SJSA1 (cell line): ENCODE measurements around the gene SDCBP2. TPM values are rescaled to one million over a fixed set of nuclear protein-coding genes. Genes with fewer than 3 reads are reported as not detected.

Experiments used
- DNase-seq, 2 experiments: peaks; one replicate each; pipeline ENCODE4 v3.0.0-alpha.2; 2015 to 2020; ENCODE audit warnings: low spot score in 2 of 2, low read depth in 1 of 2
- H3K27ac ChIP-seq: fragments of 250-450 bp; sonication (Bioruptor Pico); 2 replicates; pipeline ENCODE4 v1.5.1; 2020; ENCODE audit warnings: mild to moderate bottlenecking, moderate library complexity
- H3K27me3 ChIP-seq: fragments of 250-450 bp; sonication (Bioruptor Pico); replicated peaks from 2 replicates; pipeline ENCODE4 v1.5.1; 2020; ENCODE audit warnings: mild to moderate bottlenecking, moderate library complexity
- H3K36me3 ChIP-seq: fragments of 250-450 bp; sonication (Bioruptor Pico); 2 replicates; pipeline ENCODE4 v1.5.1; 2020; ENCODE audit warnings: mild to moderate bottlenecking
- H3K4me1 ChIP-seq: fragments of 250-450 bp; sonication (Bioruptor Pico); replicated peaks from 2 replicates; pipeline ENCODE4 v1.6.1; 2021; ENCODE audit warnings: mild to moderate bottlenecking
- H3K4me3 ChIP-seq: fragments of 250-450 bp; sonication (Bioruptor Pico); 2 replicates; pipeline ENCODE4 v1.5.1; 2020; ENCODE audit warnings: mild to moderate bottlenecking
- H3K9me3 ChIP-seq: fragments of 250-450 bp; sonication (Bioruptor Pico); replicated peaks from 2 replicates; pipeline ENCODE4 v1.5.1; 2020; ENCODE audit warnings: mild to moderate bottlenecking
- total RNA-seq: library from RNA; depleted of rRNA; stranded (reverse); fragments of >200 nt; shearing (Covaris generic); gene quantifications from 2 replicates; pipeline ENCODE4 v1.2.3, GENCODE V29; 2014

Gene SDCBP2
- total RNA-seq, 1 experiment from 2014 or later = 1.2 TPM

- H3K4me3 ChIP-seq = no peak overlapping the region
- no peak overlapping the region for H3K27ac ChIP-seq
- H3K27me3 ChIP-seq = no peaks in the 10 kb centered on the region
- no peaks in the 10 kb centered on the region for H3K9me3 ChIP-seq
- no peak for DNase-seq
- peaks cover 6% of the 10 kb centered on the region; the same call in 1 of the 2 replicates for H3K36me3 ChIP-seq
- H3K4me1 ChIP-seq = no peaks in the 10 kb centered on the region
These were observed 20.8 kb downstream of the SDCBP2 start for GRCh38 chr20:1308067-1308701.

DNA sequence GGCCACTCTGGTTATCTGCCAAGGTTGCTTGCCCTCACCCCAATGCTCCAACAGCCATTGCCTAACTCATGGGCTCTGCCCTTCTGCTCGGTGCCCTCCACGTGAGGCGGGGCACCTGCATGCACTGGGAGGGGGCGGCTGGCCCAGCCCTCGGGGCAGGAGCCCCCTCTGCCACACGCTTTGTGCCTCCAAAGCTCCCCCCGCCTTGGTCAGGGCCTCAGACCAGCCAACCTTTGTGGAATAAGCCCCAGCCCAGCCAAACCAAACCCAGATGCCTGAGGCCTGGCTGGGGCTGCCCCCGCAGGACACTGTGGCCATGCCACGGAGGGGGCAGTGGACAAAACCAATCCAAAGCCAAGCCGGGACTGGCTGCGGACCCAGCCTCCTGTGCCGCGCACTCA, 21.4 kb downstream of the SDCBP2 start:
- Histone ChIP-seq H3K4me3 (no peak overlapping the region), H3K27ac (no peak overlapping the region), H3K9me3 (no peaks in the 10 kb centered on the region), H3K36me3 (peaks cover 6% of the 10 kb centered on the region; the same call in 1 of the 2 replicates), H3K4me1 (no peaks in the 10 kb centered on the region), H3K27me3 (no peaks in the 10 kb centered on the region)
- no peak for DNase-seq

DNA sequence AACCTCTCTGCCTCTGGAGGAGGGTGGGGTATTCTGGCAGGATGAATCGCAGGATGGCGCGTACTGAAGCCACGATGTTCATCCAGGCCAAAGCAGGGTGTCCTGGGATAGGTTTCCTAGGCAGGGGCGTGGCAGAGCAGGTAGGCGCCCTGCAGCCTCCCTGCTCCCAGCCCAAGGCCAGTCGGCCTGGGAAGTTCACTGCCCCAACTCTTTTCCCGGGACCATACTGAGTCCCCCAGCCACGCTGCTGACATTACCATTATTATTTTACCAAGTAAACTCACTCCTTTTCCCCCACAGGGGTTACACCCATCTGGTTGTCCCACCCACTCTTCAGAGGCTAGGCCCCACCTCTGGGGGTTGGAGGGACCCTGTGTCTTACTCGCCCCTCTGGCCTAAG, 21.8 kb downstream of the SDCBP2 start:
- H3K9me3 ChIP-seq = no peaks in the 10 kb centered on the region
- H3K27me3 ChIP-seq = no peaks in the 10 kb centered on the region
- DNase-seq = no peak
- H3K4me1 ChIP-seq = no peaks in the 10 kb centered on the region
- no peak overlapping the region for H3K27ac ChIP-seq
- H3K36me3 ChIP-seq = peaks cover 6% of the 10 kb centered on the region; the same call in 1 of the 2 replicates
- no peak overlapping the region for H3K4me3 ChIP-seq

GRCh38 chr20:1306316-1307135, 22.4 kb downstream of the SDCBP2 start:
- Histone ChIP-seq H3K27me3 (no peaks in the 10 kb centered on the region), H3K4me3 (no peak overlapping the region), H3K36me3 (peaks cover 6% of the 10 kb centered on the region; the same call in 1 of the 2 replicates), H3K4me1 (no peaks in the 10 kb centered on the region), H3K27ac (no peak overlapping the region), H3K9me3 (no peaks in the 10 kb centered on the region)
- DNase-seq = no peak

GRCh38 chr20:1305712-1306111, 23.2 kb downstream of the SDCBP2 start:
- Histone ChIP-seq H3K4me3 (no peak overlapping the region), H3K9me3 (no peaks in the 10 kb centered on the region), H3K27me3 (no peaks in the 10 kb centered on the region)

DNA sequence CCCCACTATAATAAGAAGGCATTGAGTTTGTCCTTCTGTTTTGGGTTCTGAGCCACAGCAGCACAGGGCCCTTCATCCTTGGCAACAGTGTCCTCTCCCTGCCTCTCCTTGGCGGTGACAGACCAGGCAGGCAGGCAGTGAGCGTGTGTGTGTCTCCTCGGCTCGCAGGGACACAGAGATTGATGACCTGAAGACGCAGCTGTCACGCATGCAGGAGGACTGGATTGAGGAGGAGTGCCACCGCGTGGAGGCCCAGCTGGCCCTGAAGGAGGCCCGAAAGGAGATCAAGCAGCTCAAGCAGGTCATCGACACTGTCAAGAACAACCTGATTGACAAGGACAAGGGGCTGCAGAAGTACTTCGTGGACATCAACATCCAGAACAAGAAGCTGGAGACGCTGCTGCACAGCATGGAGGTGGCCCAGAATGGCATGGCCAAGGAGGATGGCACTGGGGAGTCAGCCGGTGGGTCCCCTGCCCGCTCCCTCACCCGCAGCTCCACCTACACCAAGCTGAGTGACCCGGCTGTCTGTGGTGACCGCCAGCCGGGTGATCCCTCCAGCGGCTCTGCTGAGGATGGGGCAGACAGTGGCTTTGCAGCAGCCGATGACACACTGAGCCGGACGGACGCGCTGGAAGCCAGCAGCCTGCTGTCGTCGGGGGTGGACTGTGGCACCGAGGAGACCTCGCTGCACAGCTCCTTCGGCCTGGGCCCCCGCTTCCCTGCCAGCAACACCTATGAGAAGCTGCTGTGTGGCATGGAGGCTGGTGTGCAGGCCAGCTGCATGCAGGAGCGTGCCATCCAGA, 24.0 kb downstream of the SDCBP2 start:
- H3K4me1 ChIP-seq = peaks cover 9% of the 10 kb centered on the region
- no peak for DNase-seq
- no peak overlapping the region for H3K27ac ChIP-seq
- no peaks in the 10 kb centered on the region for H3K27me3 ChIP-seq
- no peaks in the 10 kb centered on the region for H3K9me3 ChIP-seq
- no peak overlapping the region for H3K4me3 ChIP-seq
- H3K36me3 ChIP-seq = peaks cover 6% of the 10 kb centered on the region; the same call in 1 of the 2 replicates

More at GRCh38 chr20:1305712-1306111, 23.2 kb downstream of the SDCBP2 start:
- DNase-seq = no peak
- peaks cover 6% of the 10 kb centered on the region; the same call in 1 of the 2 replicates for H3K36me3 ChIP-seq
- H3K4me1 ChIP-seq = peaks cover 6% of the 10 kb centered on the region
- no peak overlapping the region for H3K27ac ChIP-seq

DNA sequence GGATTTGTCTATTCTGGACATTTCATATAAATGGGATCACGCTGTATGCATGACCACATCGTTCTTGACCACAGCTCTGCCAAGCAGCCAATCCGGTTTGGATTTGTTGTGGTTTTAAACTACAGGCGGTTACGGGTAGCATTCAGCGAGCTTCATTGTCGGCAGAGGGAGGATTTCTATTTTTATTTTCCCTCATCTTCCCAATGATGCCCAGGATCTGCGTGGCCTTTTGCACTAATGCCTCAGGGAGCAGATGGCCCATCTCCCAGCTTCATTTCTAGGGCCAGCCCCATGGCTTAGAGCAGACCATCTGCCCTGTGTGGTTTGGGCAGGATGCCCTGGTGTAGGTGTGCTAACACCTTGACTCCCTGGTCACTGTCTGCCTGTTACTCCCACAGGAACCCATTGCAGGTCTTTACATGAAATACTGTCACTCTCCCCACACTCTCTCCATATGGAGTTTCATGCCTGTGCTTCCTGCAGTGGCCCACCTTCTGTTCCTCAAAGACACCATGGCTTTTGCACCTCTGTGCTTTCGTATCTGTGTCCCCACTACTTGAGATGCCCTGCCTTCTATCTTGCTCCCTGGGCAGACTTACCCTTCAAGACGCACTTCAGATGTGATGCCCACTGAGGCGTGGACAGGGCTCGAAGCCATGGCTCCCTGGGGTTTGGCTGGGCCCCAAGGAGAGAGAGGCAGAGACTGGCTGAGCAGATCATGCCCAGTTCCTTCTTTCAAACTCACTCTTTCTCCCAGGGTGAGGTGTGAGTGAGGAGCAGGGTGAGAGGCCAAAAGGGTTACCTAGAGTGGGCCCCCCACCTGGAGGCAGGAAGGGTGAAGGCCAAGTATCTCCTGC, 26.0 kb downstream of the SDCBP2 start:
- no peak for DNase-seq
- H3K9me3 ChIP-seq = no peaks in the 10 kb centered on the region
- H3K36me3 ChIP-seq = peaks cover 9% of the 10 kb centered on the region; the same call in 1 of the 2 replicates
- no peak overlapping the region for H3K27ac ChIP-seq
- H3K4me1 ChIP-seq = peaks cover 9% of the 10 kb centered on the region
- H3K4me3 ChIP-seq = no peak overlapping the region
- no peaks in the 10 kb centered on the region for H3K27me3 ChIP-seq

DNA sequence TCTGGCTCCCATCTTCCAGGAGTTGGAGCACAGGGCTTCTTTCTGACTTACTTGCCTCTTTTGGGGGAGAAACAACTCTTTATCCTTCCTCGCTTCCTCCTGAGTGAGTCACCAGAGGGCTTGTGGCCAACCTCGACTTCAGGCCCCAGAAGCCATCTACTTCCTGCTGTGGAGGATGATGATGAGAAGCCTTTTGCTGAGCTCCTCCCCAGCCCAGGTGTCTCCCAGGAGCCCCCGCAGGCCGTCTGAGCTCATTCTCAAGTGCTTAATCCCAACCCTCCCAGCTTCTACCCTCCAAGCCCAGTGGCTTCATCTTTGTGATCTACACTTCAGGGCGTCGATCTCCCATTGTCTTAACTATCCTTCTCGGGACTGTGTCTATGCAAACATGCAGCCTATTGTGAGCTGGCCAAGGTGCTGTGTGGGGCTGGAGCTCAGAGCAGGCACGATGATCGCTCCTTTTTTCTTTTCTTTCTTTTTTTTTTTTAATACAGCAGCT, 27.9 kb downstream of the SDCBP2 start:
- Histone ChIP-seq H3K4me3 (no peak overlapping the region), H3K27me3 (no peaks in the 10 kb centered on the region)

DNA sequence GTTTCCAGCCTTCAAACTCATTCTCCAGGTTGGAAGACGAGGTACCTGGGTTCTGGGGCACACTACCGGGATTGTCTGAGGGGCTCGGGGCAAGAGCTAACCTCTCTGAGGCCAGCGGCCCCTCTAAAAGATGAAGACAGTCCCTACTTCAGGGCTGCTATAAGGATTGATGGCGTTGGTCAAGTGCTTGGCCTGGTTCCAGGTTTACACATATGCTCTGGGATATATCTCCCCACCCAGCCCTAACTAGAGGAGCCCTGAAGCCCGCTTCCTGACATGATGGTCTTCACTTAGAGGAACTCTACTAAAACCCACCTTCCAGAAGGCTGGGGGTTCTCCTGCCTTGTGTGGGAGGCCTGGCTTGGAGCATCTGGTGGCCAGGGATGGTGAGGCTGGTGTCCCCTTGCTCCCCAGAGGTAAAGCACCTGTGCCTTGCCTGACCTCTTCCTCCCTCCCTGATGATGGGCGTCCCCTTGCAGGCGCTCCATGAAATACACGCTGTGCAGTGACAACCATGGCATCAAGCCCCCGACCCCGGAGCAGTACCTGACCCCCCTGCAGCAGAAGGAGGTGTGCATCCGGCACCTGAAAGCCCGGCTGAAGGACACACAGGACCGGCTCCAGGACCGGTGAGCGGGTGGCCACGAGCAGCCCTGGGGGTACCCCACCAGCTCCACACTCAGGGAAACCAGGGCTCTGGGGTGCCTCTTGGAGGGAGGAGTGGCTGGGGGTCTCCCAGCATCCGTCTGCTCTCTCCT, 28.7 kb downstream of the SDCBP2 start:
- H3K9me3 ChIP-seq = no peaks in the 10 kb centered on the region
- 0 out of 2 replicates have a peak, but pooled peaks cover 3% of the 10 kb centered on the region for H3K36me3 ChIP-seq
- DNase-seq = no peak
- peaks cover 9% of the 10 kb centered on the region for H3K4me1 ChIP-seq
- H3K27ac ChIP-seq = no peak overlapping the region
- no peak overlapping the region for H3K4me3 ChIP-seq
- H3K27me3 ChIP-seq = no peaks in the 10 kb centered on the region

More for the DNA sequence above, 27.9 kb downstream of the SDCBP2 start:
- peak in 1 of 2 experiments; percentile 34 for DNase-seq
- no peaks in the 10 kb centered on the region for H3K9me3 ChIP-seq
- no peak overlapping the region for H3K27ac ChIP-seq
- peaks cover 9% of the 10 kb centered on the region for H3K4me1 ChIP-seq
- peaks cover 9% of the 10 kb centered on the region; the same call in 1 of the 2 replicates for H3K36me3 ChIP-seq

DNA sequence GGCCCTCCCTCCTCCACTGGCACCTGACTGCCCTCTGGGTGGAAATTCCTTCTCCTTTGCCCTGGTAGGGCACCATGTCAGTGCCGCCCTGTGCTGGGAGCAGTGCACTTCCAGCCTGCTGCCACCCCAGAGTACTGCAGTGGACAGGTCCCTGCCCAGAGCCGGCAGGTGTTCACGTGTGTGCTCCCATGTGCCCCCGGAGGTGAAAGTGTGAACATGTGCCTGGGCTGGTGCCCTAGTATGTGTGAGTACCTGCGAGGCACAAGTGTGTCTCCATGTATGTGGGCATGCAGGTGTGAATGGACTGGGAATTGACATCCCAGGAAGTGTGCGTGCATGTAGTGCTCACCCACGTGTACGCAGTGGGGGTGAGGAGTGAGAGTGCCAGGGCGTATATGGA, 29.4 kb downstream of the SDCBP2 start:
- no peak overlapping the region for H3K27ac ChIP-seq
- H3K4me3 ChIP-seq = no peak overlapping the region
- H3K4me1 ChIP-seq = peaks cover 9% of the 10 kb centered on the region
- no peaks in the 10 kb centered on the region for H3K9me3 ChIP-seq
- H3K27me3 ChIP-seq = no peaks in the 10 kb centered on the region
- no peak for DNase-seq
- 0 out of 2 replicates have a peak, but pooled peaks cover 3% of the 10 kb centered on the region for H3K36me3 ChIP-seq

DNA sequence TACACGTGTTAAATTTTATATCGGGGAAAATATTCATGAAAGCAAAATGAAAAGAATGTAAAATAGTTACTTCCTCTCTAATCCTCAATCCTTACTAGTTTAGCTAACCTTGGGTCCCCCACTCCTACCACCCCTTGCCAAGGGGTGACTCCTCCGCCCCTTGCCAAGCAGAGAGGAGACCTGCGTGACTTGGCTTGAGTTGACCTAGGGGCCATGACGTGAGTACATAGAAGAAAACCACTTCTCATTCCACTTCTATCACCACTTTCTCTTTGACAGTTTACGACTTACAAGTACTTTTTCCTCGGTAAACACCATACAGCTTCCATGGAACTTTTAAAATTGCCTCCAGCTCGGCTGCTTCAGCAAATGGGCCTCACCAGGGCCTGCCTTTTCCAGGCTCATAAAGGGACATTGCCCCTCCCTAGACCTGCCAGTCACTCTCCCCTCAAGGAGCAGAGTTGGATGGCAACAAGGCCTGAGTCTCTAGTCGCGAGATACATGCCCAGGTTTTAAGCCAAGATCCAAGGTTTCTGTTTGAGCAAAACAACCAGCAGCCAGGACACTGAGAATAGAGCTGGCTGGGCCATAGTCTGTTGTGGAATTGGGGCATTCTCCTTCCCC, 29.9 kb downstream of the SDCBP2 start:
- DNase-seq = no peak
- H3K9me3 ChIP-seq = no peaks in the 10 kb centered on the region
- 0 out of 2 replicates have a peak, but pooled peaks cover 3% of the 10 kb centered on the region for H3K36me3 ChIP-seq
- H3K27me3 ChIP-seq = no peaks in the 10 kb centered on the region
- H3K27ac ChIP-seq = no peak overlapping the region
- H3K4me1 ChIP-seq = peaks cover 9% of the 10 kb centered on the region
- no peak overlapping the region for H3K4me3 ChIP-seq

GRCh38 chr20:1298166-1298565, 30.8 kb downstream of the SDCBP2 start:
- Histone ChIP-seq H3K36me3 (0 out of 2 replicates have a peak, but pooled peaks cover 3% of the 10 kb centered on the region), H3K4me3 (no peak overlapping the region), H3K27me3 (no peaks in the 10 kb centered on the region), H3K4me1 (peaks cover 9% of the 10 kb centered on the region), H3K27ac (no peak overlapping the region), H3K9me3 (no peaks in the 10 kb centered on the region)
- no peak for DNase-seq
